GM12878 (cell line): ENCODE results near the gene PLB1. TPM values are rescaled to one million over a fixed set of nuclear protein-coding genes. Genes with fewer than 3 reads are reported as not detected.

Experiments used
- ATAC-seq: fragments of 200-7000 bp; cut with Tn5 transposase; 3 replicates; pipeline ENCODE4 v1.9.1; 2020; ENCODE audit warnings: mild to moderate bottlenecking, moderate library complexity
- BruUV-seq: library from RNA; stranded (reverse); fragments of 400-500 nt; replicated peaks from 2 replicates; lab custom pipeline; 2021; lab: Mats Ljungman, UMichigan
- CTCF ChIA-PET: fragments of 300-600 bp; sonication (Branson Sonifier 250); formaldehyde crosslinking; extraction: SDS; loops from one replicate; lab custom pipeline; 2021; ENCODE audit warnings: inconsistent platforms; lab: Yijun Ruan, JAX
- POLR2A ChIA-PET: fragments of 350-600 bp; formaldehyde crosslinking; extraction: SDS; loops from one replicate; lab custom pipeline; 2021; ENCODE audit warnings: inconsistent platforms; lab: Charles Lee
- RAD21 ChIA-PET: fragments of 300-600 bp; sonication (Branson Sonifier 250); formaldehyde crosslinking; loops from one replicate; lab custom pipeline; 2023; ENCODE audit warnings: antibody characterized with exemption; ENCODE audit not compliant: unreplicated experiment; lab: Charles Lee
- SMC1A ChIA-PET: fragments of 300-600 bp; sonication (Branson Sonifier 250); formaldehyde crosslinking; loops from one replicate; lab custom pipeline; 2023; ENCODE audit not compliant: unreplicated experiment, uncharacterized antibody; lab: Charles Lee
- DNase-seq: peaks from one replicate; pipeline ENCODE4 v3.0.0-alpha.2; 2011; ENCODE audit warnings: low read depth, low spot score
- FAIRE-seq: peaks from 3 replicates; lab custom pipeline; 2011; peaks lifted over from hg19 to GRCh38; lab: Jason Lieb, UNC
- H2AFZ ChIP-seq: 2 replicates; pipeline ENCODE4 v1.6.0; 2011; ENCODE audit warnings: low read depth, low read length, control low read depth; ENCODE audit not compliant: control insufficient read depth
- H3K27ac ChIP-seq: 2 replicates; pipeline ENCODE4 v1.5.1; 2011; ENCODE audit warnings: control low read depth; ENCODE audit not compliant: control insufficient read depth, insufficient read depth
- H3K27me3 ChIP-seq, 2 experiments: replicated peaks in 1 of 2; 2 replicates each; pipeline versions ENCODE4 v1.6.0 to v1.6.1; 2011; ENCODE audit warnings: low read length in 1 of 2; ENCODE audit not compliant: control insufficient read depth in 2 of 2, insufficient read depth in 2 of 2
- H3K36me3 ChIP-seq, 2 experiments: 2 replicates each; pipeline ENCODE4 v1.5.1; 2011; ENCODE audit warnings: low read length in 1 of 2; ENCODE audit not compliant: control insufficient read depth in 2 of 2, insufficient read depth in 2 of 2
- H3K4me1 ChIP-seq: 2 replicates; pipeline ENCODE4 v1.6.1; 2011; ENCODE audit warnings: mild to moderate bottlenecking, low read length, moderate library complexity, mixed read lengths; ENCODE audit not compliant: control insufficient read depth, insufficient read depth
- H3K4me2 ChIP-seq: 2 replicates; pipeline ENCODE4 v1.6.0; 2011; ENCODE audit warnings: control low read depth; ENCODE audit not compliant: control insufficient read depth, insufficient read depth
- H3K4me3 ChIP-seq: fragments of 200-600 bp; sonication (generic); 2 replicates; pipeline ENCODE4 v1.5.1; 2016
- H3K79me2 ChIP-seq: 2 replicates; pipeline ENCODE4 v1.6.0; 2011; ENCODE audit warnings: low read length; ENCODE audit not compliant: control insufficient read depth, insufficient read depth
- H3K9ac ChIP-seq: 2 replicates; pipeline ENCODE4 v1.8.0; 2011; ENCODE audit warnings: low read length, control low read depth, mixed read lengths; ENCODE audit not compliant: control insufficient read depth, insufficient read depth
- H3K9me3 ChIP-seq: replicated peaks from 3 replicates; pipeline ENCODE4 v1.5.1; 2011; ENCODE audit warnings: mild to moderate bottlenecking, low read length; ENCODE audit not compliant: control insufficient read depth, insufficient read depth
- H4K20me1 ChIP-seq: 2 replicates; pipeline ENCODE4 v1.6.0; 2011; ENCODE audit not compliant: control insufficient read depth, insufficient read depth
- CTCF ChIP-seq, 3 experiments: IDR thresholded peaks in 2 of 3; conservative IDR thresholded peaks in 1 of 3; 2 replicates each; pipeline ENCODE4 v1.5.1; 2011; ENCODE audit warnings: low read depth in 3 of 3, low read length in 3 of 3, mild to moderate bottlenecking in 3 of 3, control low read depth in 2 of 3, moderate library complexity in 2 of 3, inconsistent platforms in 1 of 3, mixed read lengths in 1 of 3; ENCODE audit not compliant: control insufficient read depth in 2 of 3, insufficient read depth in 1 of 3; ENCODE audit errors: extremely low read depth in 1 of 3
- FOXK2 ChIP-seq: fragments of 450-650 bp; IDR thresholded peaks from 2 replicates; pipeline ENCODE4 v1.6.1; 2017; ENCODE audit warnings: mild to moderate bottlenecking, moderate library complexity
- IKZF1 ChIP-seq: fragments of 450-650 bp; conservative IDR thresholded peaks from 2 replicates; pipeline ENCODE4 v1.6.1; 2017; ENCODE audit warnings: antibody characterized with exemption, mild to moderate bottlenecking
- REST ChIP-seq: IDR thresholded peaks from 2 replicates; pipeline ENCODE4 v1.6.1; 2012; ENCODE audit warnings: mild to moderate bottlenecking, low read depth, low read length
- STAT3 ChIP-seq: IDR thresholded peaks from 2 replicates; pipeline ENCODE4 v1.6.1; 2011; ENCODE audit warnings: low read depth, low read length, improper control_type of control experiment
- ZBTB11 ChIP-seq: fragments of 450-650 bp; formaldehyde crosslinking; IDR thresholded peaks from 2 replicates; pipeline ENCODE4 v1.5.0; 2022; ENCODE audit warnings: mild to moderate bottlenecking, missing genetic modification characterization
- WGBS: methylation state at CpG from one replicate; pipeline ENCODE4 v1.1.6; 2016; ENCODE audit warnings: low lambda C conversion rate; ENCODE audit not compliant: insufficient replicate concordance, insufficient coverage; ENCODE audit errors: missing lambda C conversion rate; 5-methylcytosine and 5-hydroxymethylcytosine counted together
- in situ Hi-C: fragments of 300-500 bp; cut with MboI; formaldehyde crosslinking; loops from 9 replicates; pipeline ENCODE4 v1.14.3; 2018; ENCODE audit warnings: mixed read lengths
- intact Hi-C: fragments of 100-400 bp; cut with micrococcal nuclease; formaldehyde crosslinking; loops from one replicate; pipeline ENCODE4 v1.14.2; 2022; ENCODE audit not compliant: unreplicated experiment
- polyA plus RNA-seq, 11 experiments: library from polyadenylated mRNA; depleted of rRNA in 4 of 11; unstranded in 6 of 11; stranded (reverse) in 5 of 11; fragments of >200 nt; fragmentation: Nextera tagmentation in 4 of 11; fragmentation: Illumina TruSeq in 1 of 11; extraction: Ambion mirVana in 4 of 11; extraction: Trizol in 1 of 11; gene quantifications; 1 replicate in 1 of 11; 2 replicates in 10 of 11; pipeline versions ENCODE4 v1.2.1 to v1.2.3, GENCODE V29; 2011 to 2016; ENCODE audit warnings: inconsistent platforms in 2 of 11, missing spikeins in 2 of 11, low read depth in 1 of 11
- total RNA-seq, 4 experiments: library from RNA; depleted of rRNA in 3 of 4; stranded (reverse); fragments of >200 nt in 3 of 4; fragmentation: Illumina TruSeq in 1 of 4; extraction: Trizol in 1 of 4; gene quantifications; 2 replicates each; pipeline versions ENCODE4 v1.2.1 to v1.2.3, GENCODE V29; 2013 to 2021

PLB1 gene
- total and polyA plus RNA-seq, 10 of the 15 experiments (the other 5 are each of a cell fraction or from before 2014, with no cell fraction given) = 0.03 to 0.49 (median 0.28) TPM

GRCh38 chr2:28552045-28552823, 56.4 kb downstream of the PLB1 start:
- no peak for TF ChIP-seq REST
- TF ChIP-seq CTCF (IDR thresholded peaks at IDR 0.05 in 2 of 3, conservative IDR thresholded peaks at IDR 0.05 in 1 of 3; ENCODE audit: control insufficient read depth in 2 of 3, extremely low read depth in 1 of 3, insufficient read depth in 1 of 3, low read depth in 3 of 3, low read length in 3 of 3) = no peak
- TF ChIP-seq IKZF1 = no peak
- TF ChIP-seq FOXK2 = no peak
- TF ChIP-seq STAT3 = no peak
- TF ChIP-seq ZBTB11 (CRISPR knock-in tag) = no peak
- ChIA-PET POLR2A (no interaction called here), RAD21 (no interaction called here), CTCF (no interaction called here), SMC1A (no interaction called here)
- H3K4me2 ChIP-seq = no peak overlapping the region
- no peak overlapping the region for H2AFZ ChIP-seq
- in situ Hi-C loops = no loop called here
- H3K79me2 ChIP-seq = no peaks in the 10 kb centered on the region
- no peak overlapping the region for H3K9ac ChIP-seq
- no peak for FAIRE-seq
- DNase-seq = no peak
- no peaks in the 10 kb centered on the region for H3K9me3 ChIP-seq
- 17% methylated on average over 3 of the region's 3 CpGs for WGBS
- no peaks in the 10 kb centered on the region for H3K27me3 ChIP-seq
- BruUV-seq = no TSS peak
- intact Hi-C loops = no loop called here
- no peaks in the 10 kb centered on the region for H3K4me1 ChIP-seq
- H3K4me3 ChIP-seq = no peak overlapping the region
- H3K36me3 ChIP-seq = no peaks in the 10 kb centered on the region
- ATAC-seq = no peak
- H3K27ac ChIP-seq = no peak overlapping the region
- no peaks in the 10 kb centered on the region for H4K20me1 ChIP-seq
